Ovary (tissue), 3 donors: ENCODE results near the gene BAIAP2L1.

Experiments used
- CTCF ChIP-seq, 3 donors: fragments of 450-650 bp in 2 of 3; fragments of 200-600 bp in 1 of 3; IDR thresholded peaks; one replicate each; pipeline versions ENCODE4 v1.5.1 to v1.8.0; 2016 to 2022; ENCODE audit warnings: antibody characterized with exemption in 3 of 3, mild to moderate bottlenecking in 1 of 3
- EP300 ChIP-seq: sonication (generic); formaldehyde crosslinking; IDR thresholded peaks from one replicate; pipeline ENCODE4 v1.6.1; 2017; ENCODE audit warnings: antibody characterized with exemption
- POLR2A ChIP-seq: fragments of 450-650 bp; IDR thresholded peaks from one replicate; pipeline ENCODE4 v1.6.1; 2017; ENCODE audit warnings: antibody characterized with exemption, mild to moderate bottlenecking, moderate library complexity
- donor health status: DM: no; HTN: no; CAD: no.

- TF ChIP-seq CTCF (IDR thresholded peaks at IDR 0.05) (no peak), POLR2A (no peak), EP300 (no peak)
Measured at GRCh38 chr7:98429799-98430198, 28.9 kb upstream of the BAIAP2L1 start.
